GM12878 (cell line): ENCODE data around the gene CNTD1. TPM values are rescaled to one million over a fixed set of nuclear protein-coding genes. Genes with fewer than 3 reads are reported as not detected.

ENCODE experiments used
- ATAC-seq: fragments of 200-7000 bp; cut with Tn5 transposase; 3 replicates; pipeline ENCODE4 v1.9.1; 2020; ENCODE audit warnings: mild to moderate bottlenecking, moderate library complexity
- BruUV-seq: library from RNA; stranded (reverse); fragments of 400-500 nt; replicated peaks from 2 replicates; lab custom pipeline; 2021; lab: Mats Ljungman, UMichigan
- CTCF ChIA-PET: fragments of 300-600 bp; sonication (Branson Sonifier 250); formaldehyde crosslinking; extraction: SDS; loops from one replicate; lab custom pipeline; 2021; ENCODE audit warnings: inconsistent platforms; lab: Yijun Ruan, JAX
- POLR2A ChIA-PET: fragments of 350-600 bp; formaldehyde crosslinking; extraction: SDS; loops from one replicate; lab custom pipeline; 2021; ENCODE audit warnings: inconsistent platforms; lab: Charles Lee
- RAD21 ChIA-PET: fragments of 300-600 bp; sonication (Branson Sonifier 250); formaldehyde crosslinking; loops from one replicate; lab custom pipeline; 2023; ENCODE audit warnings: antibody characterized with exemption; ENCODE audit not compliant: unreplicated experiment; lab: Charles Lee
- SMC1A ChIA-PET: fragments of 300-600 bp; sonication (Branson Sonifier 250); formaldehyde crosslinking; loops from one replicate; lab custom pipeline; 2023; ENCODE audit not compliant: unreplicated experiment, uncharacterized antibody; lab: Charles Lee
- DNase-seq: peaks from one replicate; pipeline ENCODE4 v3.0.0-alpha.2; 2011; ENCODE audit warnings: low read depth, low spot score
- FAIRE-seq: peaks from 3 replicates; lab custom pipeline; 2011; peaks lifted over from hg19 to GRCh38; lab: Jason Lieb, UNC
- H2AFZ ChIP-seq: 2 replicates; pipeline ENCODE4 v1.6.0; 2011; ENCODE audit warnings: low read depth, low read length, control low read depth; ENCODE audit not compliant: control insufficient read depth
- H3K27ac ChIP-seq: 2 replicates; pipeline ENCODE4 v1.5.1; 2011; ENCODE audit warnings: control low read depth; ENCODE audit not compliant: control insufficient read depth, insufficient read depth
- H3K27me3 ChIP-seq, 2 experiments: replicated peaks in 1 of 2; 2 replicates each; pipeline versions ENCODE4 v1.6.0 to v1.6.1; 2011; ENCODE audit warnings: low read length in 1 of 2; ENCODE audit not compliant: control insufficient read depth in 2 of 2, insufficient read depth in 2 of 2
- H3K36me3 ChIP-seq, 2 experiments: 2 replicates each; pipeline ENCODE4 v1.5.1; 2011; ENCODE audit warnings: low read length in 1 of 2; ENCODE audit not compliant: control insufficient read depth in 2 of 2, insufficient read depth in 2 of 2
- H3K4me1 ChIP-seq: 2 replicates; pipeline ENCODE4 v1.6.1; 2011; ENCODE audit warnings: mild to moderate bottlenecking, low read length, moderate library complexity, mixed read lengths; ENCODE audit not compliant: control insufficient read depth, insufficient read depth
- H3K4me2 ChIP-seq: 2 replicates; pipeline ENCODE4 v1.6.0; 2011; ENCODE audit warnings: control low read depth; ENCODE audit not compliant: control insufficient read depth, insufficient read depth
- H3K4me3 ChIP-seq: fragments of 200-600 bp; sonication (generic); 2 replicates; pipeline ENCODE4 v1.5.1; 2016
- H3K79me2 ChIP-seq: 2 replicates; pipeline ENCODE4 v1.6.0; 2011; ENCODE audit warnings: low read length; ENCODE audit not compliant: control insufficient read depth, insufficient read depth
- H3K9ac ChIP-seq: 2 replicates; pipeline ENCODE4 v1.8.0; 2011; ENCODE audit warnings: low read length, control low read depth, mixed read lengths; ENCODE audit not compliant: control insufficient read depth, insufficient read depth
- H3K9me3 ChIP-seq: replicated peaks from 3 replicates; pipeline ENCODE4 v1.5.1; 2011; ENCODE audit warnings: mild to moderate bottlenecking, low read length; ENCODE audit not compliant: control insufficient read depth, insufficient read depth
- H4K20me1 ChIP-seq: 2 replicates; pipeline ENCODE4 v1.6.0; 2011; ENCODE audit not compliant: control insufficient read depth, insufficient read depth
- BMI1 ChIP-seq: fragments of 450-650 bp; IDR thresholded peaks from 2 replicates; pipeline ENCODE4 v1.6.1; 2016; ENCODE audit warnings: mild to moderate bottlenecking, moderate library complexity, borderline replicate concordance
- EGR1 ChIP-seq, 2 experiments: IDR thresholded peaks; 1 replicate in 1 of 2; 2 replicates in 1 of 2; pipeline ENCODE4 v1.6.1; 2011 to 2012; ENCODE audit warnings: low read depth in 2 of 2, low read length in 2 of 2, borderline replicate concordance in 1 of 2, mild to moderate bottlenecking in 1 of 2, moderate library complexity in 1 of 2
- ESRRA ChIP-seq: IDR thresholded peaks from 2 replicates; pipeline ENCODE4 v1.6.1; 2012; ENCODE audit warnings: mild to moderate bottlenecking, low read length, improper control_type of control experiment
- KDM1A ChIP-seq: fragments of 200-600 bp; sonication (generic); IDR thresholded peaks from 2 replicates; pipeline ENCODE4 v1.6.1; 2016; ENCODE audit warnings: borderline replicate concordance
- MYB ChIP-seq: fragments of 150-350 bp; IDR thresholded peaks from 2 replicates; pipeline ENCODE4 v1.6.1; 2014; ENCODE audit warnings: mild to moderate bottlenecking, low read depth, low read length, borderline replicate concordance
- NFXL1 ChIP-seq: fragments of 450-650 bp; IDR thresholded peaks from 2 replicates; pipeline ENCODE4 v1.6.1; 2017; ENCODE audit warnings: antibody characterized with exemption, mild to moderate bottlenecking, borderline replicate concordance
- RFX5 ChIP-seq: IDR thresholded peaks from 2 replicates; pipeline ENCODE4 v1.6.1; 2011; ENCODE audit warnings: low read depth, low read length, improper control_type of control experiment
- ZBED1 ChIP-seq: IDR thresholded peaks from 2 replicates; pipeline ENCODE4 v1.6.1; 2016; ENCODE audit warnings: borderline replicate concordance
- ZBTB4 ChIP-seq: fragments of 450-650 bp; formaldehyde crosslinking; IDR thresholded peaks from 2 replicates; pipeline ENCODE4 v1.4.0; 2022; ENCODE audit warnings: mild to moderate bottlenecking, moderate library complexity
- ZNF207 ChIP-seq: fragments of 450-650 bp; IDR thresholded peaks from 2 replicates; pipeline ENCODE4 v1.6.1; 2014; ENCODE audit warnings: antibody characterized with exemption, mild to moderate bottlenecking, borderline replicate concordance
- WGBS: methylation state at CpG from one replicate; pipeline ENCODE4 v1.1.6; 2016; ENCODE audit warnings: low lambda C conversion rate; ENCODE audit not compliant: insufficient replicate concordance, insufficient coverage; ENCODE audit errors: missing lambda C conversion rate; 5-methylcytosine and 5-hydroxymethylcytosine counted together
- in situ Hi-C: fragments of 300-500 bp; cut with MboI; formaldehyde crosslinking; loops from 9 replicates; pipeline ENCODE4 v1.14.3; 2018; ENCODE audit warnings: mixed read lengths
- intact Hi-C: fragments of 100-400 bp; cut with micrococcal nuclease; formaldehyde crosslinking; loops from one replicate; pipeline ENCODE4 v1.14.2; 2022; ENCODE audit not compliant: unreplicated experiment
- polyA plus RNA-seq, 11 experiments: library from polyadenylated mRNA; depleted of rRNA in 4 of 11; unstranded in 6 of 11; stranded (reverse) in 5 of 11; fragments of >200 nt; fragmentation: Nextera tagmentation in 4 of 11; fragmentation: Illumina TruSeq in 1 of 11; extraction: Ambion mirVana in 4 of 11; extraction: Trizol in 1 of 11; gene quantifications; 1 replicate in 1 of 11; 2 replicates in 10 of 11; pipeline versions ENCODE4 v1.2.1 to v1.2.3, GENCODE V29; 2011 to 2016; ENCODE audit warnings: inconsistent platforms in 2 of 11, missing spikeins in 2 of 11, low read depth in 1 of 11
- total RNA-seq, 4 experiments: library from RNA; depleted of rRNA in 3 of 4; stranded (reverse); fragments of >200 nt in 3 of 4; fragmentation: Illumina TruSeq in 1 of 4; extraction: Trizol in 1 of 4; gene quantifications; 2 replicates each; pipeline versions ENCODE4 v1.2.1 to v1.2.3, GENCODE V29; 2013 to 2021

The CNTD1 gene
- total and polyA plus RNA-seq, 10 of the 15 experiments (the other 5 are each of a cell fraction or from before 2014, with no cell fraction given): 0.06 to 1.5 (median 1.1) TPM; not detected in 4

- Histone ChIP-seq H3K36me3 (no peaks in the 10 kb centered on the region), H3K4me2 (no peak overlapping the region), H3K4me3 (no peak overlapping the region), H3K9ac (no peak overlapping the region), H3K27me3 (no peaks in the 10 kb centered on the region), H4K20me1 (no peaks in the 10 kb centered on the region), H3K4me1 (no peaks in the 10 kb centered on the region), H3K79me2 (no peaks in the 10 kb centered on the region), H3K27ac (no peak overlapping the region), H3K9me3 (no peaks in the 10 kb centered on the region), H2AFZ (no peak overlapping the region)
- ChIA-PET SMC1A (no interaction called here), CTCF (interaction anchor here (0.7 kb wide), 2 partner anchors 48 to 315 kb away, joined by 3 to 4 read pairs; no protein-coding TSS in a partner anchor), RAD21 (no interaction called here), POLR2A (interaction anchor here (0.6 to 1.2 kb wide), 2 partner anchors 16 to 232 kb away, joined by 3 to 5 read pairs; no protein-coding TSS in a partner anchor)
- intact Hi-C loops: no loop called here
- 63% methylated on average over 15 of the region's 15 CpGs for WGBS
- BruUV-seq: no TSS peak
- DNase-seq (no peak), ATAC-seq (no peak), FAIRE-seq (no peak)
- in situ Hi-C loops: no loop called here
- TF ChIP-seq ESRRA (no peak), ZBED1 (no peak), NFXL1 (no peak), BMI1 (no peak), ZBTB4 (no peak), EGR1 (IDR thresholded peaks at IDR 0.05; ENCODE audit: borderline replicate concordance in 1 of 2, low read depth in 2 of 2, low read length in 2 of 2) (no peak), MYB (no peak), ZNF207 (no peak), KDM1A (no peak), RFX5 (no peak)
Measured at GRCh38 chr17:42853968-42854790, 55.5 kb downstream of the CNTD1 start.
